ENCODE data around the gene MMAB. TPM values are rescaled to one million over a fixed set of nuclear protein-coding genes. Genes with fewer than 3 reads are reported as not detected.

MMAB gene
- total RNA-seq, 4 donors from 2014 or later: 20.0 to 25.3 (median 21.0) TPM

GRCh38 chr12:109581334-109581691 lies 8.0 kb upstream of the MMAB start:
- intact Hi-C loops (cut with DNase I): no loop called here
- Histone ChIP-seq H3K4me1 (no peaks in the 10 kb centered on the region), H3K9me3 (no peaks in the 10 kb centered on the region), H3K36me3 (peaks cover 29 to 93% (median 74%) of the 10 kb centered on the region in 4 donors), H3K27me3 (no peaks in the 10 kb centered on the region), H3K4me3 (no peak overlapping the region), H3K27ac (replicated peaks in 1 of 4) (no peak overlapping the region)
- DNase-seq (ENCODE audit: extremely low spot score): no peak
- 100% methylated on average over 2 of the region's 18 CpGs for WGBS
- TF ChIP-seq POLR2A (IDR thresholded peaks at IDR 0.05; ENCODE audit: low read depth) (no peak), POLR2AphosphoS5 (IDR thresholded peaks at IDR 0.05) (no peak), EP300 (IDR thresholded peaks at IDR 0.05) (no peak), CTCF (IDR thresholded peaks at IDR 0.05) (no peak)

GRCh38 chr12:109580684-109581333 lies 7.5 kb upstream of the MMAB start:
- 84% methylated on average over 13 of the region's 13 CpGs for WGBS
- TF ChIP-seq CTCF (IDR thresholded peaks at IDR 0.05) (no peak), EP300 (IDR thresholded peaks at IDR 0.05) (no peak), POLR2A (IDR thresholded peaks at IDR 0.05; ENCODE audit: low read depth) (no peak), POLR2AphosphoS5 (IDR thresholded peaks at IDR 0.05) (no peak)
- Histone ChIP-seq H3K27ac (replicated peaks in 1 of 4) (no peak overlapping the region), H3K4me3 (no peak overlapping the region), H3K36me3 (peaks cover 29 to 93% (median 75%) of the 10 kb centered on the region in 4 donors), H3K4me1 (no peaks in the 10 kb centered on the region), H3K27me3 (no peaks in the 10 kb centered on the region), H3K9me3 (no peaks in the 10 kb centered on the region)
- intact Hi-C loops (cut with DNase I): no loop called here
- DNase-seq (ENCODE audit: extremely low spot score): no peak

- no peak for DNase-seq (ENCODE audit: extremely low spot score)
- Histone ChIP-seq H3K36me3 (peaks cover 29 to 93% (median 72%) of the 10 kb centered on the region in 4 donors), H3K4me3 (no peak overlapping the region), H3K27me3 (no peaks in the 10 kb centered on the region), H3K27ac (replicated peaks in 1 of 4) (no peak overlapping the region), H3K9me3 (no peaks in the 10 kb centered on the region), H3K4me1 (peaks cover 0 to under 1% (median 0%) of the 10 kb centered on the region in 4 donors)
- TF ChIP-seq CTCF (IDR thresholded peaks at IDR 0.05): no peak
- no peak for TF ChIP-seq EP300 (IDR thresholded peaks at IDR 0.05)
- no peak for TF ChIP-seq POLR2A (IDR thresholded peaks at IDR 0.05; ENCODE audit: low read depth)
- TF ChIP-seq POLR2AphosphoS5 (IDR thresholded peaks at IDR 0.05): no peak
- 86% methylated on average over 8 of the region's 8 CpGs for WGBS
- intact Hi-C loops (cut with DNase I): no loop called here
Observed at GRCh38 chr12:109580272-109580671, 7.0 kb upstream of the MMAB start.

- DNase-seq (ENCODE audit: extremely low spot score): no peak
- Histone ChIP-seq H3K36me3 (peaks cover 29 to 93% (median 70%) of the 10 kb centered on the region in 4 donors), H3K27me3 (no peaks in the 10 kb centered on the region), H3K4me1 (peaks cover 3 to 7% (median 5%) of the 10 kb centered on the region in 4 donors), H3K9me3 (no peaks in the 10 kb centered on the region), H3K4me3 (no peak overlapping the region), H3K27ac (replicated peaks in 1 of 4) (no peak overlapping the region)
- TF ChIP-seq EP300 (IDR thresholded peaks at IDR 0.05): no peak
- no peak for TF ChIP-seq CTCF (IDR thresholded peaks at IDR 0.05)
- TF ChIP-seq POLR2AphosphoS5 (IDR thresholded peaks at IDR 0.05): no peak
- no peak for TF ChIP-seq POLR2A (IDR thresholded peaks at IDR 0.05; ENCODE audit: low read depth)
- 93% methylated on average over 7 of the region's 7 CpGs for WGBS
- intact Hi-C loops (cut with DNase I): no loop called here
Observed at GRCh38 chr12:109579639-109580038, 6.3 kb upstream of the MMAB start.

All from esophagus muscularis mucosa (tissue), 4 donors.